Muscle layer of colon (tissue), 2 donors: Measurements from ENCODE around the gene ELANE.
"Not testable (repeated sequence)": the region's sequence is repeated elsewhere in the genome, so short reads cannot be mapped to it uniquely, and the experiment has no call there.

ENCODE experiments used
- H3K27ac ChIP-seq: one replicate; pipeline ENCODE4 v1.7.0; 2013; ENCODE audit warnings: low read depth, mild to moderate bottlenecking, low read length, moderate library complexity
- H3K27me3 ChIP-seq, 2 donors: one replicate each; pipeline ENCODE4 v1.7.0; 2013; ENCODE audit warnings: low read length in 2 of 2, mild to moderate bottlenecking in 2 of 2; ENCODE audit not compliant: insufficient read depth in 2 of 2, control insufficient read depth in 1 of 2
- H3K36me3 ChIP-seq: one replicate; pipeline ENCODE4 v1.7.0; 2013; ENCODE audit warnings: mild to moderate bottlenecking, low read length; ENCODE audit not compliant: insufficient read depth
- H3K4me1 ChIP-seq: one replicate; pipeline ENCODE4 v1.7.0; 2013; ENCODE audit warnings: mild to moderate bottlenecking, low read length; ENCODE audit not compliant: insufficient read depth
- H3K4me3 ChIP-seq, 2 donors: one replicate each; pipeline ENCODE4 v1.7.0; 2013; ENCODE audit warnings: low read length in 2 of 2, low read depth in 1 of 2, mild to moderate bottlenecking in 1 of 2, moderate library complexity in 1 of 2
- H3K9ac ChIP-seq: one replicate; pipeline ENCODE4 v1.7.0; 2013; ENCODE audit warnings: low read length
- H3K9me3 ChIP-seq: one replicate; pipeline ENCODE4 v1.7.0; 2013; ENCODE audit warnings: mild to moderate bottlenecking, low read length
- donor health status: abdominal sarcoma.
- donor health status: Adenocarcinoma of cecum.

Gene ELANE

GRCh38 chr19:877992-878660, 26.0 kb downstream of the ELANE start:
- not testable (repeated sequence) for H3K9me3 ChIP-seq, H3K4me3 ChIP-seq, H3K9ac ChIP-seq, H3K4me1 ChIP-seq, H3K27ac ChIP-seq, H3K27me3 ChIP-seq
- peaks cover 56% of the 10 kb centered on the region for H3K36me3 ChIP-seq

GRCh38 chr19:878751-879561, 26.9 kb downstream of the ELANE start:
- not testable (repeated sequence) for H3K9ac ChIP-seq, H3K4me1 ChIP-seq, H3K4me3 ChIP-seq, H3K27me3 ChIP-seq, H3K9me3 ChIP-seq, H3K27ac ChIP-seq
- H3K36me3 ChIP-seq = peaks cover 57% of the 10 kb centered on the region

- Histone ChIP-seq H3K4me1 (no peaks in the 10 kb centered on the region), H3K27me3 (no peaks in the 10 kb centered on the region), H3K36me3 (peaks cover 56% of the 10 kb centered on the region), H3K27ac (no peak overlapping the region), H3K9me3 (no peaks in the 10 kb centered on the region), H3K4me3 (no peak overlapping the region), H3K9ac (no peak overlapping the region)
Observed at GRCh38 chr19:879711-880438, 27.8 kb downstream of the ELANE start.

- H3K9ac ChIP-seq = no peak overlapping the region
- no peaks in the 10 kb centered on the region for H3K9me3 ChIP-seq
- no peaks in the 10 kb centered on the region for H3K4me1 ChIP-seq
- no peak overlapping the region for H3K4me3 ChIP-seq
- no peak overlapping the region for H3K27ac ChIP-seq
- peaks cover 63% of the 10 kb centered on the region for H3K36me3 ChIP-seq
- no peaks in the 10 kb centered on the region for H3K27me3 ChIP-seq
Observed at GRCh38 chr19:881385-882071, 29.4 kb downstream of the ELANE start.

GRCh38 chr19:882871-883497, 30.9 kb downstream of the ELANE start:
- Histone ChIP-seq H3K27me3 (no peaks in the 10 kb centered on the region), H3K9ac (no peak overlapping the region), H3K4me3 (no peak overlapping the region), H3K27ac (no peak overlapping the region), H3K9me3 (no peaks in the 10 kb centered on the region), H3K36me3 (peaks cover 63% of the 10 kb centered on the region), H3K4me1 (no peaks in the 10 kb centered on the region)

- H3K9ac ChIP-seq = no peak overlapping the region
- no peaks in the 10 kb centered on the region for H3K27me3 ChIP-seq
- no peaks in the 10 kb centered on the region for H3K4me1 ChIP-seq
- no peak overlapping the region for H3K4me3 ChIP-seq
- H3K27ac ChIP-seq = no peak overlapping the region
- H3K9me3 ChIP-seq = no peaks in the 10 kb centered on the region
- peaks cover 63% of the 10 kb centered on the region for H3K36me3 ChIP-seq
Observed at GRCh38 chr19:883661-884211, 31.6 kb downstream of the ELANE start.

GRCh38 chr19:884420-885211, 32.5 kb downstream of the ELANE start:
- Histone ChIP-seq H3K4me1 (no peaks in the 10 kb centered on the region), H3K27me3 (no peaks in the 10 kb centered on the region), H3K9me3 (no peaks in the 10 kb centered on the region), H3K27ac (no peak overlapping the region), H3K36me3 (peaks cover 61% of the 10 kb centered on the region), H3K4me3 (no peak overlapping the region), H3K9ac (no peak overlapping the region)

GRCh38 chr19:885536-886224, 33.6 kb downstream of the ELANE start:
- peaks cover 70% of the 10 kb centered on the region for H3K36me3 ChIP-seq

GRCh38 chr19:887072-887471, 35.0 kb downstream of the ELANE start:
- Histone ChIP-seq H3K27ac (no peak overlapping the region), H3K4me1 (peaks cover 4% of the 10 kb centered on the region), H3K4me3 (no peak overlapping the region), H3K36me3 (peaks cover 57% of the 10 kb centered on the region), H3K27me3 (no peaks in the 10 kb centered on the region), H3K9ac (no peak overlapping the region), H3K9me3 (no peaks in the 10 kb centered on the region)

More at GRCh38 chr19:885536-886224, 33.6 kb downstream of the ELANE start:
- Histone ChIP-seq H3K9me3 (no peaks in the 10 kb centered on the region), H3K27me3 (no peaks in the 10 kb centered on the region), H3K27ac (no peak overlapping the region), H3K4me3 (no peak overlapping the region), H3K4me1 (no peaks in the 10 kb centered on the region), H3K9ac (no peak overlapping the region)

- Histone ChIP-seq H3K36me3 (peaks cover 51% of the 10 kb centered on the region), H3K9me3 (no peaks in the 10 kb centered on the region), H3K27me3 (no peaks in the 10 kb centered on the region), H3K4me1 (peaks cover 6% of the 10 kb centered on the region), H3K9ac (no peak overlapping the region), H3K27ac (no peak overlapping the region), H3K4me3 (no peak overlapping the region)
Observed at GRCh38 chr19:887599-887998, 35.5 kb downstream of the ELANE start.
